HCT116 (cell line): ENCODE measurements around the gene SDK2. TPM values are rescaled to one million over a fixed set of nuclear protein-coding genes. Genes with fewer than 3 reads are reported as not detected.

Experiments
- ATAC-seq: fragments of 200-7000 bp; cut with Tn5 transposase; 2 replicates; pipeline ENCODE4 v1.9.1; 2020; ENCODE audit warnings: mild to moderate bottlenecking, moderate library complexity
- BruUV-seq: library from RNA; stranded (reverse); fragments of 400-500 nt; replicated peaks from 2 replicates; lab custom pipeline; 2021; lab: Mats Ljungman, UMichigan
- CTCF ChIA-PET: fragments of 300-600 bp; sonication (Branson Sonifier 250); formaldehyde crosslinking; loops from one replicate; lab custom pipeline; 2021; ENCODE audit warnings: antibody characterized with exemption; lab: Charles Lee
- POLR2A ChIA-PET: fragments of 300-600, 350-600 bp; sonication (Branson Sonifier 250); formaldehyde crosslinking; loops from one replicate; lab custom pipeline; 2021; ENCODE audit warnings: antibody characterized with exemption; lab: Charles Lee
- RAD21 ChIA-PET, 2 experiments: fragments of 300-600 bp; sonication (Branson Sonifier 250); formaldehyde crosslinking; loops; one replicate each; lab custom pipeline; 2023; ENCODE audit warnings: low total read pairs in 2 of 2; ENCODE audit not compliant: uncharacterized antibody in 2 of 2, unreplicated experiment in 2 of 2, low non-redundant PET in 1 of 2; lab: Charles Lee
- DNase-seq: peaks from one replicate; pipeline ENCODE4 v3.0.0-alpha.2; 2010; ENCODE audit warnings: low read depth, low spot score
- H2AFZ ChIP-seq: fragments of 200-600 bp; shearing (Covaris generic), sonication (generic); 2 replicates; pipeline ENCODE4 v1.6.1; 2017; ENCODE audit warnings: low read depth, mixed run types, mixed read lengths, antibody characterized with exemption, low read length; ENCODE audit not compliant: poor library complexity, severe bottlenecking
- H3K27ac ChIP-seq: 2 replicates; pipeline ENCODE4 v1.5.1; 2012; ENCODE audit warnings: low read depth, low read length
- H3K27me3 ChIP-seq: fragments of 200-600 bp; sonication (generic); 2 replicates; pipeline ENCODE4 v1.6.1; 2016; ENCODE audit warnings: mixed run types, low read length, mixed read lengths; ENCODE audit not compliant: insufficient read depth
- H3K36me3 ChIP-seq, 2 experiments: fragments of 200-500 bp in 1 of 2; fragments of 200-600 bp in 1 of 2; sonication (Bioruptor generic) in 1 of 2; sonication (generic) in 1 of 2; 2 replicates each; pipeline versions ENCODE4 v1.5.1 to v1.6.1; 2014 to 2016; ENCODE audit warnings: low read length in 2 of 2, inconsistent platforms in 1 of 2, mixed read lengths in 1 of 2, mixed run types in 1 of 2; ENCODE audit not compliant: insufficient read depth in 2 of 2, control insufficient read depth in 1 of 2
- H3K4me1 ChIP-seq, 2 experiments: fragments of 200-600 bp in 1 of 2; sonication (generic) in 1 of 2; 2 replicates each; pipeline versions ENCODE4 v1.5.1 to v1.6.1; 2012 to 2017; ENCODE audit warnings: low read length in 2 of 2, inconsistent platforms in 1 of 2, mild to moderate bottlenecking in 1 of 2, mixed read lengths in 1 of 2, mixed run types in 1 of 2, moderate library complexity in 1 of 2; ENCODE audit not compliant: insufficient read depth in 2 of 2, control insufficient read depth in 1 of 2
- H3K4me2 ChIP-seq: fragments of 200-600 bp; sonication (generic); 2 replicates; pipeline ENCODE4 v1.6.1; 2017; ENCODE audit warnings: mixed run types, low read length, mixed read lengths
- H3K4me3 ChIP-seq, 2 experiments: fragments of 200-600 bp in 1 of 2; sonication (generic) in 1 of 2; replicated peaks in 1 of 2; 2 replicates each; pipeline ENCODE4 v1.5.1; 2011 to 2016; ENCODE audit warnings: low read length in 2 of 2, control low read depth in 1 of 2, low read depth in 1 of 2, mild to moderate bottlenecking in 1 of 2, mixed read lengths in 1 of 2, mixed run types in 1 of 2
- H3K79me2 ChIP-seq: fragments of 200-600 bp; sonication (generic); 2 replicates; pipeline ENCODE4 v1.6.1; 2017; ENCODE audit warnings: mild to moderate bottlenecking, mixed run types, low read length, moderate library complexity, mixed read lengths; ENCODE audit not compliant: insufficient read depth
- H3K9ac ChIP-seq: fragments of 200-600 bp; sonication (generic); 2 replicates; pipeline ENCODE4 v1.6.1; 2016; ENCODE audit warnings: low read length, mixed read lengths
- H3K9me2 ChIP-seq: fragments of 200-600 bp; sonication (generic), shearing (Covaris generic); 2 replicates; pipeline ENCODE4 v1.6.1; 2017; ENCODE audit warnings: mixed run types, mild to moderate bottlenecking, moderate library complexity; ENCODE audit not compliant: insufficient read depth
- H3K9me3 ChIP-seq, 2 experiments: fragments of 200-500 bp in 1 of 2; fragments of 200-600 bp in 1 of 2; sonication (Bioruptor generic) in 1 of 2; sonication (generic) in 1 of 2; 2 replicates each; pipeline ENCODE4 v1.6.1; 2014 to 2017; ENCODE audit warnings: low read length in 2 of 2, mixed read lengths in 2 of 2, inconsistent platforms in 1 of 2, low read depth in 1 of 2, mild to moderate bottlenecking in 1 of 2, mixed run types in 1 of 2, moderate library complexity in 1 of 2; ENCODE audit not compliant: control insufficient read depth in 1 of 2, insufficient read depth in 1 of 2
- H4K20me1 ChIP-seq: fragments of 200-600 bp; sonication (generic), shearing (Covaris generic); 2 replicates; pipeline ENCODE4 v1.6.1; 2017; ENCODE audit warnings: mixed run types, mild to moderate bottlenecking, moderate library complexity; ENCODE audit not compliant: insufficient read depth
- CBX3 ChIP-seq: IDR thresholded peaks from 2 replicates; pipeline ENCODE4 v1.6.1; 2012; ENCODE audit warnings: low read depth
- CEBPB ChIP-seq: IDR thresholded peaks from 2 replicates; pipeline ENCODE4 v1.6.1; 2012; ENCODE audit warnings: low read depth
- CTCF ChIP-seq, 3 experiments: fragments of 200-600 bp in 1 of 3; sonication (generic) in 1 of 3; IDR thresholded peaks in 2 of 3; conservative IDR thresholded peaks in 1 of 3; 2 replicates each; pipeline ENCODE4 v1.5.1; 2012 to 2017; ENCODE audit warnings: low read depth in 2 of 3, low read length in 2 of 3, antibody characterized with exemption in 1 of 3, borderline replicate concordance in 1 of 3, control low read depth in 1 of 3, mild to moderate bottlenecking in 1 of 3, mixed read lengths in 1 of 3, mixed run types in 1 of 3, moderate library complexity in 1 of 3; ENCODE audit not compliant: insufficient read depth in 1 of 3
- ELF1 ChIP-seq: IDR thresholded peaks from 2 replicates; pipeline ENCODE4 v1.6.1; 2012; ENCODE audit warnings: low read depth, borderline replicate concordance
- EZH2 ChIP-seq: fragments of 200-600 bp; sonication (generic); IDR thresholded peaks from 2 replicates; pipeline ENCODE4 v1.6.1; 2017; ENCODE audit warnings: antibody characterized with exemption, mixed run types
- EZH2phosphoT487 ChIP-seq: fragments of 200-600 bp; IDR thresholded peaks from 2 replicates; pipeline ENCODE4 v1.6.1; 2018; ENCODE audit warnings: antibody characterized with exemption, borderline replicate concordance
- FOSL1 ChIP-seq: IDR thresholded peaks from 2 replicates; pipeline ENCODE4 v1.6.1; 2012; ENCODE audit warnings: low read depth
- JUND ChIP-seq: IDR thresholded peaks from 2 replicates; pipeline ENCODE4 v1.6.1; 2012
- POLR2A ChIP-seq: IDR thresholded peaks from 2 replicates; pipeline ENCODE4 v1.7.0; 2011; ENCODE audit warnings: borderline replicate concordance; ENCODE audit not compliant: insufficient read depth, insufficient read length; ENCODE audit errors: extremely low read depth
- POLR2AphosphoS5 ChIP-seq: IDR thresholded peaks from 2 replicates; pipeline ENCODE4 v1.6.1; 2011; ENCODE audit warnings: mild to moderate bottlenecking, low read depth, low read length, moderate library complexity
- SIN3A ChIP-seq: IDR thresholded peaks from 2 replicates; pipeline ENCODE4 v1.6.1; 2012; ENCODE audit warnings: low read depth
- SP1 ChIP-seq: IDR thresholded peaks from 2 replicates; pipeline ENCODE4 v1.6.1; 2012; ENCODE audit warnings: low read depth
- SRF ChIP-seq: IDR thresholded peaks from 2 replicates; pipeline ENCODE4 v1.6.1; 2012; ENCODE audit warnings: low read depth
- TCF7L2 ChIP-seq: IDR thresholded peaks from 2 replicates; pipeline ENCODE4 v1.7.0; 2011; ENCODE audit warnings: borderline replicate concordance, inconsistent platforms; ENCODE audit not compliant: insufficient read depth, insufficient read length; ENCODE audit errors: extremely low read depth
- YY1 ChIP-seq: IDR thresholded peaks from 2 replicates; pipeline ENCODE4 v1.6.1; 2011; ENCODE audit warnings: low read length, low read depth, moderate library complexity, mild to moderate bottlenecking; ENCODE audit not compliant: insufficient replicate concordance; ENCODE audit errors: extremely low read depth
- ZBTB33 ChIP-seq: IDR thresholded peaks from 2 replicates; pipeline ENCODE4 v1.6.1; 2011; ENCODE audit warnings: mild to moderate bottlenecking, low read length, moderate library complexity; ENCODE audit not compliant: insufficient replicate concordance; ENCODE audit errors: extremely low read depth
- ZFX ChIP-seq: fragments of 450-650 bp; IDR thresholded peaks from 2 replicates; pipeline ENCODE4 v1.6.1; 2017
- ZNF274 ChIP-seq: fragments of 200-500 bp; sonication (Bioruptor generic); IDR thresholded peaks from 2 replicates; pipeline ENCODE4 v1.6.1; 2014; ENCODE audit warnings: mild to moderate bottlenecking, low read depth, low read length, inconsistent platforms
- intact Hi-C: fragments of 100-400 bp; cut with micrococcal nuclease; formaldehyde crosslinking; loops from 2 replicates; pipeline ENCODE4 v1.10.0; 2022
- total RNA-seq: library from RNA; stranded (reverse); gene quantifications from one replicate; pipeline ENCODE4 v1.2.1, GENCODE V29; 2021; ENCODE audit not compliant: unreplicated experiment

The SDK2 gene
- total RNA-seq, 1 experiment from 2014 or later = 0.10 TPM

- Histone ChIP-seq H3K79me2 (no peaks in the 10 kb centered on the region), H3K4me2 (no peak overlapping the region), H3K36me3 (no peaks in the 10 kb centered on the region), H3K9ac (no peak overlapping the region), H3K4me3 (no peak overlapping the region), H3K27ac (no peak overlapping the region), H2AFZ (no peak overlapping the region), H4K20me1 (no peaks in the 10 kb centered on the region), H3K9me2 (no peaks in the 10 kb centered on the region), H3K4me1 (no peaks in the 10 kb centered on the region), H3K9me3 (no peaks in the 10 kb centered on the region), H3K27me3 (peaks cover 44% of the 10 kb centered on the region)
- RAD21 ChIA-PET = no interaction called here
- ATAC-seq (0 out of 2 replicates have a peak, but pooled peaks have one; percentile 22), DNase-seq (no peak)
- intact Hi-C loops = no loop called here
- POLR2A ChIA-PET = no interaction called here
- CTCF ChIA-PET = no interaction called here
- no TSS peak for BruUV-seq
- no peak for TF ChIP-seq SP1
- TF ChIP-seq POLR2AphosphoS5 = no peak
- no peak for TF ChIP-seq SRF
- no peak for TF ChIP-seq EZH2
- TF ChIP-seq ZFX = no peak
- TF ChIP-seq CBX3 = no peak
- no peak for TF ChIP-seq POLR2A
- no peak for TF ChIP-seq CEBPB
- TF ChIP-seq EZH2phosphoT487 = no peak
- TF ChIP-seq JUND = no peak
- no peak for TF ChIP-seq CTCF (IDR thresholded peaks at IDR 0.05 in 2 of 3, conservative IDR thresholded peaks at IDR 0.05 in 1 of 3; ENCODE audit: borderline replicate concordance in 1 of 3, insufficient read depth in 1 of 3, low read depth in 2 of 3, low read length in 2 of 3)
- no peak for TF ChIP-seq YY1
- TF ChIP-seq FOSL1 = no peak
- no peak for TF ChIP-seq ZNF274
- no peak for TF ChIP-seq SIN3A
- TF ChIP-seq TCF7L2 = no peak
- TF ChIP-seq ELF1 = no peak
- TF ChIP-seq ZBTB33 = no peak
Observed at GRCh38 chr17:73492821-73493814, 151.1 kb downstream of the SDK2 start.
